Skeletal muscle cell (primary cell): ENCODE data around the gene MGLL.

Experiments used
- DNase-seq: peaks from one replicate; pipeline ENCODE4 v3.0.0-alpha.2; 2010; ENCODE audit warnings: low read depth
- H3K4me3 ChIP-seq: 2 replicates; pipeline ENCODE4 v1.5.1; 2011; ENCODE audit warnings: low read depth, mild to moderate bottlenecking, control low read depth, low read length, moderate library complexity

The MGLL gene

GRCh38 chr3:127839099-127839498, 16.8 kb upstream of the MGLL start:
- DNase-seq: no peak
- no peak overlapping the region for H3K4me3 ChIP-seq

GRCh38 chr3:127835993-127836882, 13.9 kb upstream of the MGLL start:
- no peak for DNase-seq

GRCh38 chr3:127834771-127835170, 12.5 kb upstream of the MGLL start:
- H3K4me3 ChIP-seq: no peak overlapping the region
- DNase-seq: no peak

More at GRCh38 chr3:127835993-127836882, 13.9 kb upstream of the MGLL start:
- no peak overlapping the region for H3K4me3 ChIP-seq

- no peak for DNase-seq
- no peak overlapping the region for H3K4me3 ChIP-seq
These were observed 11.1 kb upstream of the MGLL start for GRCh38 chr3:127833281-127834032.

DNA sequence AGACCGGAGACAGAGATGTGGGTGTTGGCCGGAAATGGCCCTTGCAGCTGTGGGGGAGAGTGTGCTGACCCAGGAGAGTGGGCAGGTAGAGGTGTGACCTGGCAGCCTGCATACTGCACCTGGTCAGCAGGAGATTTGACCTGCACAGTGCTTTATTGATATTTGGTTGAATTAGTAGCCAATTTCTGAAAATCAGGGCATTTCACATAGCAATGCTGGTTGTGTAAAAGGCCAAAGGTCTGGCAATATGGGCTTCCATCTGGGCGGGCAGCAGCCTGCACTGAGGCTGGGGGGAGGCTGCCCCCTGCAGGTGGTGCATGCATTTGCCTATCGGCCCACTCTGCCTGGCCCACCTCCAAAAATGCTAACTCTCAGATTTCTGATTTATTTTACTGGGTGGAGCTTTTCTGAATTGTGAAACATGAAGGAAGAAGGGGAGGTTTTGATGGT, 9.4 kb upstream of the MGLL start:
- no peak for DNase-seq
- H3K4me3 ChIP-seq: no peak overlapping the region

DNA sequence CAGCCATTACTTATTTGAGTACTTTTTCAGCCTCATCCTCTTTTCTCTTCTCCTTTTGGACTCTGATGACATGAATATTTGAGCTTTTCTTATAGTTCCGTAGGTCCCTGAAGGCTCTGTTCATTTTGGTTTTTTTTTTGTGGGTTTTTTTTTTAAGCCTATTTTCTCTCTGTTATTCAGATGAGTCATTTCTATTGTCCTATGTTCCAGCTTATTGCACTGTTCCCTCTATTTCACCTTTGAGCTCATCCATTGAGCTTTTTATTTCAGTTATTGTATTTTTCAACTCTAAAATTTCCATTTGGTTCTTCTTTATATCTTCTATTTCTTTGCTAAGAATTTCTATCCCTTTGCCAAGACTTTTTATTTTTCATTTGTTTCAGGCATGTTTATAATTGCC, 7.2 kb upstream of the MGLL start:
- no peak overlapping the region for H3K4me3 ChIP-seq
- DNase-seq: no peak

GRCh38 chr3:127827808-127828207, 5.5 kb upstream of the MGLL start:
- no peak overlapping the region for H3K4me3 ChIP-seq
- DNase-seq: no peak

DNA sequence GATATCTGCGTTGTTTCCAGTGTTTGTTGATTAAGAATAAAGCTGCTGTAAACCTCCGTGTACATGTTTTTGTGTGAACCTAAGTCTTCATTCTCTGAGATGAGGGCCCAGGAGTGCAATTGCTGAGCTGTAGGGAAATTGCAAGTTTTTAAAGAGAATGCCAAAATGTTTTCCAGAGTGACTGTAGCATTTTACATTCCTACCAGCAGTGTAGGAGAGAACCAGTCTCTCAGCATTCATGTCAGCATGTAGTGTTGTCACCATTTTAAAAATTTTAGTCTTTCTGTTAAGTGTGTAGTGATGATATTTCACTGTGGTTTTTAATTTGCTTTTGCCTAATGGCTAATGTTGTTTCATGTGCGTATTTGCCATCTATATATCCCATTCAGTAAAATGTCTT, 3.4 kb upstream of the MGLL start:
- DNase-seq: no peak
- H3K4me3 ChIP-seq: no peak overlapping the region

DNA sequence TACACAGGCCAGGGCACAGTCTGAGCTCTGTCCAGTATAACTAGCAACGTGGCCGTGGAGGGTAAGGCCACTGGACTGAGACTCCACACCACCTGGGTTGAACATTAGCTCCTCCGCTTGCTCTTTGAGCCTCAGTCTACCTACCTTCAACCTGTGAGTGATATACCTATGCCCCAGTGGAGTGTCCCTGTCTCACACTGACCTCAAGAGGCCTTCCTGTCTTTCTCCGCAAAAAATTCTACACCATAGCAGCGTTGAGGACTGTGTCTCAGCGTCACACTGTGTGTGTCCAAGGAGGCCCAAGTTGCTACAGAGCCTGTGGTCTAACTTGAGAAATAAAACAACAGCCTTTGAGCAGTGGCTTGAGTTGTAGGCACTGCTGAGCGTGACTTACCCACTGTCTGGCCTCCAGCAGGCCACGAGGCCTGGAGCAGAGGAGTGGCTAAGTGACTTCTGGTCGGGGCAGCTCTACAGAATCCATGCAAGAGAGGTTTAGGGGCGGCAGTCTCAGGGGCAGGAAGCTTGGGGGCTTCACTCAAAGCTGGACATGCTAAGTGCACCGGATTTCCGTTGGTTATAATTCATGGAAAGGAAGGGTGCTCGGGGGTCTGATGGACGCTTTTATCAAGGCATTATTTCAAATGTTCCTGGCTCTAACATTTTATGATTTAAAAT, 2.0 kb upstream of the MGLL start:
- no peak for DNase-seq

GRCh38 chr3:127823426-127823857, 1.1 kb upstream of the MGLL start:
- no peak for DNase-seq
- H3K4me3 ChIP-seq: peak overlapping the region; percentile 56

More for the DNA sequence above, 2.0 kb upstream of the MGLL start:
- H3K4me3 ChIP-seq: no peak overlapping the region

DNA sequence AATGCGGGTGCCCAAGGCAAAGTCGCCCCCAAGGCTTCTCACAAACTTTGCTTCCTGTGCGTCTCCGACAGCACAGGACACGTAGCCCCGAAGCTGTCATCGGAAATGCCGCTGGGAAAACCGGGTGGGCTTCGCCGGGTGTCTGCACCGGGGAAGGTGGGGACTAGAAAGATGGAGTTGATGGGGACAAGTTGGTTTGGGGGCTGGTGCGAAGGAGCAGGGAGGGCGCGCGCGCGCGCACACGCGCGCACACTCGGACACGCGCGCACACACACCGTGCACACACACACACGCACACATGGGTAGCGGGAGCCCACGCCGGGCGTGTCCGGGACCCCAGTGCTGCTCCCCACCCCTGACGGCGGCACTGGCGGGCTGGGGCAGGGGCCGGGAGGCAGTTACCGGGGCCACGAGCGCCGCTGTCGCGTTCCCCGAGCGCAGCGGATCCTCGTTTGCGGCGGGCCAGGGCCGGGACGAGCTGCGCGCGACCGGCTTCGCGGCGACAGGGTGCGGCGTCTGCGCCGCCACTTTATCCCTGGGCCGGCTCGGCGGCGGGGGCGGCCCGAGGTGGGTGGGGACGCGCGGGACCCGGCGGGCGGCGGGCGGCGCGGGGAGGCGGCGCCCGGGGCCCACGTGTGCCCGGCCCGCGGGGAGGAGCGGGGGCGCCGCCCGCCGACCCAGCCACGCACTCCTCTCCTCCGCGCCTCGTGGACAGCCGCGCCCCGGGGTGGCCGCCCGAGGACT, 539 bp upstream of the MGLL start:
- no peak for DNase-seq
- H3K4me3 ChIP-seq: peak overlapping the region; percentile 56

GRCh38 chr3:127821394-127821793, 921 bp downstream of the MGLL start:
- DNase-seq: no peak
- peak overlapping the region; percentile 7 for H3K4me3 ChIP-seq

- no peak for DNase-seq
- no peak overlapping the region for H3K4me3 ChIP-seq
These were observed 1.4 kb downstream of the MGLL start for GRCh38 chr3:127820826-127821313.

GRCh38 chr3:127820221-127820825, 2.0 kb downstream of the MGLL start:
- H3K4me3 ChIP-seq: no peak overlapping the region
- DNase-seq: no peak

DNA sequence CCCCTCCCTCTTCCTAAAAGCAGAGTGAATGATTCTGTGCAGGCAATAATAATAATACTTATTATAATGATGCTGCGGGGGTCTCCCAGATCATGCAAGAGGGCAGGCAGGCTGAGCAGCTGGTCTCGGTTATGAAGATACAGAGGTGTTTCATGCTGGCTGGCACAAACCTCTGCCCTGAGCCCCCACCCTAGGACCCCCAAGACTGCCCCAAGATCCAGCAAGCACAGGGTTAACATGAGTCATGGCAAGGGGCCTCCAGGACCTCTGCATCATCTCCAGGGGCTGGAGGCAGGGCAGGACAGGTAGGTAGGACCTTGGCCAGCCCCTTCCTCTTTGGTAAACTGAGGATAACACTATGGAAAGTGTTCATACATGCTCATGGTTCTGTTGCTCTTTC, 2.7 kb downstream of the MGLL start:
- DNase-seq: no peak
- no peak overlapping the region for H3K4me3 ChIP-seq

DNA sequence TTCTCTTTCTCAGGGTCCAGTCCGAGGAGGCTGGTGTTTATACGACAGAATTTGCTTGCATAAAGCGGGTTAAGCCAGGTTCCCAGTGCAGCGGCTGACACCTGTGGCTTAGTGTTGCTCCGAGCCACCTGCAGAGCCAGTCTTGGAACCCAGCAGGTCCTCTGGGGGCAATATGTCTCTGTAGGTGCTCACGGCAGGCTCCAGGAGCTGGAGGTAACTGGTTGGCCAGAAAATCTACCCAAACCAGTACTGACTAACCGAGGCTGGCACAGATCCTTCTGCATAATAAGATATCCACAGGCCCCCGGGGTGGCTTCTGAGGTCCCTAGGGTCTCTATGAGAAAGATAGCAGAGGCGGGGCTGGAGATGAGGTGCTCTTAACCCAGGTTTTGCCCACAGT, 3.2 kb downstream of the MGLL start:
- DNase-seq: no peak
- H3K4me3 ChIP-seq: no peak overlapping the region

GRCh38 chr3:127817406-127817841, 4.9 kb downstream of the MGLL start:
- no peak overlapping the region for H3K4me3 ChIP-seq
- DNase-seq: peak; percentile 52

GRCh38 chr3:127816783-127817405, 5.4 kb downstream of the MGLL start:
- DNase-seq: no peak
- H3K4me3 ChIP-seq: no peak overlapping the region
